Renal pelvis (tissue), 12 donors: ENCODE data around the gene CCM2L. TPM values are rescaled to one million over a fixed set of nuclear protein-coding genes. Genes with fewer than 3 reads are reported as not detected.

Experiments used
- DNase-seq: peaks from one replicate; pipeline ENCODE4 v3.0.0-alpha.2; 2013
- long read RNA-seq, 16 experiments: transcript quantifications; one replicate each; lab custom pipeline, GENCODE V29; 2026
- polyA plus RNA-seq, 3 donors: library from polyadenylated mRNA; unstranded; fragments of 120-200 nt; gene quantifications; one replicate each; pipeline ENCODE4 v1.2.1, GENCODE V29; 2013; ENCODE audit not compliant: insufficient read length in 3 of 3

CCM2L gene
- polyA plus RNA-seq = 1 to 10 TPM; 7.0 to 9.2 (median 8.4) TPM
- long read RNA-seq, donor 1, partial matches to known transcripts = 0 of 1 reads
- long read RNA-seq, donor 1, other reads (novel, unspliced or antisense) = 0 of 1 reads
- long read RNA-seq, donor 2, partial matches to known transcripts = 0 of 1 reads
- long read RNA-seq, donor 2, other reads (novel, unspliced or antisense) = 0 of 1 reads
- long read RNA-seq, donor 3, partial matches to known transcripts = 0 of 1 reads
- long read RNA-seq, donor 3, other reads (novel, unspliced or antisense) = 0 of 1 reads
- long read RNA-seq, donor 4, partial matches to known transcripts = 0 of 1 reads
- long read RNA-seq, donor 4, other reads (novel, unspliced or antisense) = 0 of 1 reads
- long read RNA-seq, donor 5 = 0 reads
- long read RNA-seq, donor 6, partial matches to known transcripts = 0 of 1 reads
- long read RNA-seq, donor 6, other reads (novel, unspliced or antisense) = 0 of 1 reads
- long read RNA-seq, donor 7, partial matches to known transcripts = 0 of 6 reads
- long read RNA-seq, donor 7, other reads (novel, unspliced or antisense) = 5 of 6 reads
- long read RNA-seq, donor 8 = 0 reads
- long read RNA-seq, donor 9 = 0 reads
- long read RNA-seq, donor 10 = 0 reads
- long read RNA-seq, donor 11 = 0 reads
- long read RNA-seq, donor 12, partial matches to known transcripts = 0 of 2 reads
- long read RNA-seq, donor 12, other reads (novel, unspliced or antisense) = 0 of 2 reads
- long read RNA-seq, donor 13 = 0 reads
- long read RNA-seq, donor 14, partial matches to known transcripts = 0 of 1 reads
- long read RNA-seq, donor 14, other reads (novel, unspliced or antisense) = 0 of 1 reads
- long read RNA-seq, donor 15 = 0 reads
- long read RNA-seq, donor 16 = 0 reads

DNA sequence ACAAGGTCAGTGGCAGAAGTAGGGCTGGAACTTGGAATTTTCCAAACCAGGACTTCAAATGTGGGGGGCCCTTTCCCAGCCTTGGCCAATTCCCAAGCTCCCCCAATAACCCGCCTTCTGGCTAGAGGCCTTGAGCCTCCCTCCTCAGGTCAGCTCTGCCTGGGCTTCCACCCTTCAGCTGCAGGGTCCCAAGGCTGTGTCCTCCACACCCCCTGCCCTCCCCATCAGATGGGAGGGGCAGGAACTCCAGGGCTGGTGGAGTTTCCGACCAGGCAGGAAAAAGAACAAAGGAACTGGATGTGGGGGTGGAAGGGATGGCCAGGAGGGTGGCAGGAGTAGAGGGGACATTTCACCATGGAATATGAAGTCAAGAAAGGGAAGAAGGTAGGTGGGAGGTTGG lies at the start of gene CCM2L:
CCM2L (plus strand) TSS at position 338 of the 400 bp plus-strand sequence; CDS start at position 355, 17 bp downstream.
- no peak for DNase-seq

DNA sequence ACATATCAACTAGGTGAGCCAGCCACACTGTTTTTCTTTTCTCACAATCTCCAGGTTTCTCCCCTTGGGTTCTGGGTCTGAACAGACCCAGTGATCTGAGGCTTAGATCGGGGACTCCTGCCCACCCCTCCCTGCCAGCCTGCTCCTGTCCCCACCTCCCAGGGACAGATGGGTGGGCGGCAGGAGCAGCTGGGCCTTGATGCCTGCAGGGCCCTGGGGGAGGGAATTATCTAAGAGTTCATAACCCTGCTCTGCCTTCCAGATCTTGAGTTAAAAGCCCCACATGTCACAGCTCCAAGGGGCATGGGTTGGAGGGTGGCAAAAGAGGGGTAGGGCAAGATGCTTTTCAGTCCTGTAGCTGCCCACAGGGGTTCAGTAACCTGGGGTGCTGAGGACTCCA lies 47.5 kb upstream of the CCM2L start:
- DNase-seq = no peak

DNA sequence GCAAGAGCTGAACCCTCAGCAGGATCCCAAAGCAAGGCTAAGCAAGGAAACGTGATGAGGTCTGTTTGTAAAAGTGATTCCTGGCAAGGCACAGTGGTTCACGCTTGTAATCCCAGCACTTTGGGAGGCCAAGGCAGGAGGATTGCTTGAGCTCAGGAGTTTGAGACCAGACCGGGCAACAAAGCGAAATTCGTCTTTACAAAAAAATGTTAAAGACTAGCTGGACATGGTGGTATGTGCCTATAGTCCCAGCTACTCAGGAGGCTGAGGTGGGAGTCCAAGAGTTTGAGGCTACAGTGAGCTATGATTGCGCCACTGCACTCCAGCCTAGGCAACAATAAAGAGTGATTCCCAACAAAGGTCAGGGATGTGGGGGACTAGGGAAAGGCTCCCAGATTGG lies 46.3 kb upstream of the CCM2L start:
- DNase-seq = no peak

DNA sequence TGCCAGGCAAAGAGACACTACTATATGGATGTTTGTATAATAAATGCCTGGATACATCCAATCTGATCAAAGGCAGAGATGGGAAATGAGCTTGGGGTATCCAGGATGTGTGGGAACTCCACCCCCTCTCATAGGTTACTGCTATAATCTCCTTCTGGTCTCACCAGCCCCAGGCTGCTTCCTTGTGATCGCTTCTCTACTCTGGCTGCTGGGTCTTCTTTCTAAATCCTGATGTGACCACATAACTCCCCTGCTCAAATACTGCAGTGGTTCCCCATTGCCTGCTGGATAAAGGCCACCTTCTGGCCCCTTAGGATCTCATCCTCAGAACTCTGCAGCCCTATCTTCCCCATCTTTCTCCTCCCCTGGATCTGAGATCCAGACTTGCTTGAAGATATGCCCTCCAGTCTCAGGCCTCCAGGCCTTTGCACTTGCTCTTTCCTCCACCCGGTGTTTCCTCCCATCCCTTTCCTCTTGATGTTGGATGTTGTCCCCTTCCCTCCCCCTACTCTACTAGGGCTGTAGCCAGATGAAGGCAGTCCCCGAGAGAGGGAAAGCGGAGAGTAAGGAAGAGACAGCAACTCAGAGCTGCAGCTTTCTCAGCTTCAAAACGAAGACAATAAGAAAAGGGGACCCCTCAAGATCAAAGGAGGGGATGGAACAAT lies 43.1 kb upstream of the CCM2L start:
- DNase-seq = no peak

DNA sequence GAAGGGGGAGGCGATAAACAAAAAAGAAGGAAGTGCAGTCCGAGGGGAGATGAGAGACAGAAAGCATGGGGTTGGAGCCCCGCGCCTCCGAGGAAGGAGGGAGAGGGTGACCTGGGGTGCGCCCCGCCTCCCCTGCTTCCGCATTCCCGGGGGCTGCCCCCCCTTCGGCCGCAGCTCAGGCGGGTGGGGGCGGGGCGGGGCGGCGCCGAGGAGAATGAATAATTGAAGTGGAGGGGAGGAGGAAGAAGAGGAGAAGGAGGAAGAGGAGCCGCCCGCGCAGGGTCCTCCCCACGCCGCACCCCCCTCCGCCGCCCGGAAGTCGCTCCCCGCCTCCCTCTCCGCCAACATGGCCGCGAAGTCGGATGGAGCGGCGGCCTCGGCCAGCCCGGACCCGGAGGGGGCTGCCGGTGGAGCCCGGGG lies 42.4 kb upstream of the CCM2L start, which contains the start of gene XKR7:
XKR7 (plus strand) TSS at position 322 of the 420 bp plus-strand sequence; CDS start at position 347, 25 bp downstream.
- DNase-seq = no peak

DNA sequence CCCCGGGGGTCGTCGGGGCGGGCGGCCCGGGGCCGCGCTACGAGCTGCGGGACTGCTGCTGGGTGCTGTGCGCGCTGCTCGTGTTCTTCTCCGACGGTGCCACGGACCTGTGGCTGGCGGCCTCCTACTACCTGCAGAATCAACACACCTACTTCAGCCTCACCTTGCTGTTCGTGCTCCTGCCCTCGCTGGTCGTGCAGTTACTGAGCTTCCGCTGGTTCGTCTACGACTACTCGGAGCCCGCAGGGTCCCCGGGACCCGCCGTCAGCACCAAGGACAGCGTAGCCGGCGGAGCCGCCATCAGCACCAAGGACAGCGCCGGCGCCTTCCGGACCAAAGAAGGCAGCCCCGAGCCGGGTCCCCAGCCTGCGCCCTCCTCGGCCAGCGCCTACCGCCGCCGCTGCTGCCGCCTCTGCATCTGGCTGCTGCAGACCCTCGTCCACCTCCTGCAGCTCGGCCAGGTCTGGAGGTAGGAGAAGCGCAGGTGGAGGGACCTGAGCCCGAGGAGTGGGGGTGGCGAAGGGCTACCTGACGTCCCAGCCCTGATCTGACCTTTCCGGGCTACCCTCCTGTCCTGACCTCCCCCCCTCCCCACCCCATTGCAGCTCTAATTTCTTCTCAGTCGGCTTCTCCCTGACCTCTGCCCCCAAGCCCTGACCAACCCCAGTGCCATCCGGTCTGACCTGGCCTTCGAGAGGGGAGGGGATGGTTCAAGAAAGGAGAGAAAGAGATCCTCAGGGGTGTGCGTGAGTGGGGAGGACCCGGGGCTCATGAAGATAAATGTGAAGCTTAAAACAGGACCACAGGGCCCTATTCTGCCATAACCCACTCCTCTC lies 41.7 kb upstream of the CCM2L start:
- DNase-seq = peak; percentile 86

DNA sequence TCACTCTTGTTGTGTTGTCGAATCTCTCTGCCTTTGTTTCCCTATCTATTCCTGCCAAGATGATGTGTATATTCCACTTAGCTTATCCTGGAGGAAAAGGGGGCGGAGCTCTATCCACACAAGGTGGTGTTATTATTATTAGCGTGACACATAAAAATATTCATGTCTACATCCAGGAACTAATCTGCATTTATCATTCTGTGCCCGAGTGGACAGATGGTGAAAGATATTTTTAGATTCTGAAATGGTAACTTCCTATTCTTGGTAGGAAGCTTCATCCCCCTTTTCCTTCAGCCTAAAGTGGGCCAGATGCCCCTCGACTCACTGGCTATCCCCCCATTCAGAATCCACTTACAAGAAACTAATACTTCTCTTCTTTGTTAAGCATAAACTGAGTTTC lies 40.2 kb upstream of the CCM2L start:
- DNase-seq = no peak

DNA sequence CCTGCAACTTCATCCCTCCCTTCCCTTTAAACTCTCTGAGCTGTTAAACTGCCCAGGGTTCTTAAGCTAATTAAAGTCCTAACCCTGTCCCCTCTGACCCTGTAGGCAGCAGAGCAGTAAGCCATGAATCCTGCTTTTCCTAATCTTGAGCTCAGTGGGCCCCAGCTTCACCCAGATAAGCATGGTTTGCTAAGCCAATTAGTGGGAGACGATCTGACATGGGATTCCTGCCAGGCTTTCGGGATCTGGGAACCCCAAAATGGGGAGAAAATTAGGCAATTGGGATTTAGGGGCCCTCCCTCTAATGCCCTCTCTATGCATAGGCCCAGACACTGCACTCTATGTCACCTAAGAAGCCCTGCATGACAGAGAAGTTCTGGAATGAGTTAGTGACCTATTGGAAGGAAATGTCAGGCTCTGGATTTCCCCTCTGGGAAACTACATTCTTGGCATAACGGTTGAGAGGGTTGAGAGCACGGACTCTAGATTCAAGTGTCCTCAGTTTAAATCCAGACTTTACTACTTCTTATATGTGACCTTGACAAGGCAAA lies 37.7 kb upstream of the CCM2L start:
- DNase-seq = peak; percentile 70

DNA sequence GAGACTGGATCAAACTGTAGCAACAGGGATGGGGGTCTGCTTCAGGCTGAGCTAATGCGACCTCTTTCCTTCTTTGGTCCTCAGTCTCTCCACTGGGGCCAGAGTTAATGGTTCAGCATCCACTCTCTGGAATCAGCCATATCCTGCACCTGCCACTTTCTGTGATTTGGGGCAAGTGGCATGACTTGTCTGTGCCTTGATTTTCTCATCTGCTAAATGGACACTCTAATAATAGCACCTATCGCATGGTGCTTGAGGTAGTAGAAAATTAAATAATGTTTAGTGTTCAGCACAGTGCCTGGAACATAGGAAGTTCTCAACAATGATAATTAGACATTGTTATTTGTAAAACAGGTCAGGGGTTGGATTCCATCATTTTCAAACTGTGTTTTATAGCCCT lies 35.9 kb upstream of the CCM2L start:
- no peak for DNase-seq

DNA sequence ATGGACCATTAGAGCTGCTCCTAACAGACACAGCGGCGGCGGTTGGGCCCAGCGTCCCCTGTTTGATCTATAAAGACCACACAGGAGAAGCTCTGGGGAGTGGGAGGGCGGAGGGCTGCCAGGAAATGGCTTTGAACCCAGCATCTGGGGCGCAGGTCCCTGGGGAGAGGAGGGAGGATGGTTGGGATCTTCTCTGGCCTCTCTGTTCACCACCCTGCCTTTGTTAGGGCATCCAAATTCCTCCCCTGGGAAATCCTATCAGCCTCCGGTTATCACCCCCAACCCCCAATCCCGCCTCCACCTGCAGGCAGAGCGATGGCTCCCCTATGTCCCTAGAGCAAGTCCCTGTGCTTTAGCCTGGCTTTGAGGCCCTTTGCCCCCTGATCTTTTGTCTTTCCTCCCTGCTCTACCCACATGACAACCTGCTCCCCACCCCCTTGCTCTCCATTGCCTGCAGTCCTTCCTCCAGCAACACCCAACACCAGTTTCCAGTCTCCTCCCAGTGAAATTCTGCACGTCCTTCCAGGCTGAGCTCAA lies 35.2 kb upstream of the CCM2L start:
- peak; percentile 78 for DNase-seq

DNA sequence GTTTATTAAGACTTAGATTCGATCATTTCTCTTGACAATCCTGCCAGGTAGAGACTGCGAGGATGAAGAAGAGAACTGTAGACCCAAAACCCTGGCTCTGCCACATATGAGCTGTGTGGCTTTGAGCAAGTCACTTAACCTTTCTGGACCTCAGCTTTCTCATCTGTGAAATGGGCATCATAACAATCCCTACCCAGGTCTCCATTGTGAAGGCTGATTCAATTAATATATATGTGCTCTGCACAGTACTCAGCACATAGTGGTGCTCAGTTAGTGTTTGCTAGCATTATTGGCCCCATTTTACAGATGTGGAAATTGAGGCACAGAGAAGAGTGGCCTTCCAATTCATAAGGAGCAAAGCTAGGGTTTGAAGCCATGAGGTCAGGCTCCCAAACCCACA lies 34.4 kb upstream of the CCM2L start:
- no peak for DNase-seq

DNA sequence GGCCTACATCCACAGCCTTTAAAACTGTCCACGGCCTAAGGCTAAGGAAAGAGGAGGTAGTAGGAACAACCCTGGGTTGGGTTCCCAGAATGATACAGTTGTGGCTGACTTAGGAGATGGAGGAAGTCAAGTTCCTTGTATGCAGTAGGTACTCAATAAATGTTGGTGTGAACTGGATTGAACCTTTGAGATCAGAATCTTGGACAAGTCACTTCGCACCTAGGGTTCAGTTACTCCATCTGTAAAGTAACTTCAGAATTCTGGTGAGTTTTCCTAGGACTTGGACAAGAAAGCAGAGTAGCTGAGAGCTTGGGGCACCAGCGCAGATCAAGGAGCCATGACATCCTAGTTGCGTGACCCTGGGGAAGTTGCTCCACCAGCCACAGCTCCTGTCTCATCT lies 33.2 kb upstream of the CCM2L start:
- no peak for DNase-seq

DNA sequence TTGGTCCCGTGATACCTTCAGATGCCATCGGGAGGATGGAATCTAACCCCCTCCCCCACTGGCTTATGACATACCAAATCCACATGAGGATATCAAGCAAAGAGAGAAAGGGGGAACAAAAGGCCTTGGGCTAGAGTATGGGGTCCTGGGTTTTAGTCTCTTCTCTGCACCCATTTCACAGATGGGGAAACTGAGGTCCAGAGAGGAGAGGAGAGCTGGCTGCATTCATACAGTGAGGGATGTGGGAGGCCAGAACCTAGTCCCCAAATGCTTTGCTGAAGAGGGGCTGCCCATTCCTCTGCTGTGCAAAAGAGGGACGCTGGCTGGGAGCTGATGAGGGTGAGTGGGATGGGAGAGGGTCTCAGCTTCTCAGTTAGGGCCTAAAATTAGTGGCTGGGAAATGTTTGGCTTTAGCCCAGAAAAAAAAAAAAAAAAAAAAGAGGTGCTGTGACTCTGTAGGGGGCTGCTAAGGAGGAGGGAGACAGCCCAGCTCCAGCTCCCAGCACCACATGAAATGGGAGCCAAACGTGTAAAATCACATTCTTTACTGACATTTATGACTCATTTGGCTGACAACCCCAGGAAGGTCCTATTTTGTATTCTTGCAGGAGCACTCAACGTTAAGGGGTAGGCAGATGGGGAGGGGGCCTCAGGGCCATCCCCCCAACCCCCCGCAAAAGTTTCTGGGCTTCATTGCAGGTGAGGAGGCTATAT lies 30.4 kb upstream of the CCM2L start:
- no peak for DNase-seq

DNA sequence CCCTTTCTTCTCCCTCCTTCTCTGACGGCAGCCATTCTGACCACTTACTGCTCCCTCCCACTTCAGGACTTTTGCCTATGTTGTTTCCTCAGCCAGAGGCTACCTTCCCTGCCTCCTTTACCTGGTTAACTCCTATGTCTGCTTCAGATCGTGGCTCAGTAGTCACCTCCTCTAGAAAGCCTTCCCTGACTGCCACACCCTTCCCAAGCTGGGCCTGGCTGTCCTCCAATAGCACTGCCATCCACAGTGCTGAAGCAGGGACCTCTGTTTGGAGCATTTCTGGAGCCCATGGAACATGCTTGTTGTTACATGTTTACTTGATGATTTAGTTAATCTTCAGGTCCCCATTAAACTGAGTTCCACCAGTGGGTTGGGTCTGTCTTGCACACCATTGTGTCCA lies 28.5 kb upstream of the CCM2L start:
- DNase-seq = no peak

DNA sequence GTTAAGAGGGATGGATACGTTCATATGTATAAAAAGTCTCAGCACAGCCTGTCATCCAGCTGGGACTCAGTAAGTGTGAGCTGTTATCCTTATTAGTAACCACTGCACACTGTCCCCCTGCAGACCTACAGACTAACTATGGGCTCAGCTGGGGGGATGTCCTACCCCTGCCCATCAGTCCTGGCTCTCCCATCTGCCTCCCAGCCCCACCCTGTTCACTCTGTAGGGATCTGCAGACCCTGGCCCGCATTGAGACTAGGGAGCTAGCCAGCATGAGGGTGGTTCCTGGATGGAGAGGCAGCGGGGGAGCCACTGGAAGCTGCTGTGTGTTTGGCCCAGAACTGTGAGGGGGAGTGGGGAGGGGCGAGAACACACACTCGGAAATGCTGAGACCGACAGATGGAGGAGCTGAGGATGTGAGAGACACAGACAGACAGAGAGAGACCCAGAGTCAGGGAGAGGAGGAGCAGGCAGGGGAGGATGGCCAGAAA lies 25.2 kb upstream of the CCM2L start:
- DNase-seq = no peak

DNA sequence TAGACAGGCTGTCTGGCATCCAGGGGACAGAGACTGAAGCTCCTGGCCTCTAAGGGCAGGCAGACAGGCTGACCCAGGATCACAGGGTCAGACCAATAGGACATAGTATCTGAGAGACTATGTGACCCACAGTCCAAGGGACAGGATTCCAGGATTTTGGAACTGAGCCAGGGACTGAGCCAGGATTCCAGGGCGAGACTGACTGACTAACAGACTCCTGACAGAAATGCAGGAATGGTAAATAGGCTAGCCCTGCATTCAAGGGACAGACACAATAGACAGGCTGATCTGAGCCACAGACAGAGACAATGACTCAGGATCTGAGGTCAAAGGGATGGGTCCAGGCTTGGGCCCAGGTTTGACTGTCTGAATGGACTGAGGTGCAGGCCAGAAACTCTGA lies 22.5 kb upstream of the CCM2L start:
- DNase-seq = no peak

DNA sequence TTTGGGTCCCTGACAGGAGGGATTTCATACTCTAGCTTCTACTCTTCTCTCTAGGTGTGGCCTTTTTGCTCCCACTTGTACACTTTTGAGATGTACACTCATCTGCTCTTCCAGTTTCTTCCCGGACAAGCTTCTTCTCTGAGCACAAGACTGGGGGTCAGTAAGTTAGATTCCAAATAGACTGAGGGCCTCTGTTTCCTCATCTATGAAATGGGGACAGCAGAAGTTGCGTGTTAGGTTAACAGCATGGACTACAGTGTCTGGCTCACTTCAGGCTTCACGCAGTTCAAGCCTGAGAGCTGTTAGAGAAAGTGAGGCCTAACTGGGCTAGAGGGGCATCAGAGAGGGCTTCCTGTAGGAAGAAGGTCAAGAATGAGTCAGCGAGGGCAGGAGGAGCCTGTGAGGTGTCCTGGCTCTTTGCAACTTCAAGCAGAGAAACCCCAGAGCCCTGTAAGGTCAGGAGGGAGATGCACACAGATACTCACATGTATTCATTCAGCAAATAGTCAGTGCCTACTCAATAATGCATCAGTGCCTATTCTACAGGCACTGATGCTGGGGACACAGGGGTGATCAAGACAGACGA lies 21.7 kb upstream of the CCM2L start:
- no peak for DNase-seq

DNA sequence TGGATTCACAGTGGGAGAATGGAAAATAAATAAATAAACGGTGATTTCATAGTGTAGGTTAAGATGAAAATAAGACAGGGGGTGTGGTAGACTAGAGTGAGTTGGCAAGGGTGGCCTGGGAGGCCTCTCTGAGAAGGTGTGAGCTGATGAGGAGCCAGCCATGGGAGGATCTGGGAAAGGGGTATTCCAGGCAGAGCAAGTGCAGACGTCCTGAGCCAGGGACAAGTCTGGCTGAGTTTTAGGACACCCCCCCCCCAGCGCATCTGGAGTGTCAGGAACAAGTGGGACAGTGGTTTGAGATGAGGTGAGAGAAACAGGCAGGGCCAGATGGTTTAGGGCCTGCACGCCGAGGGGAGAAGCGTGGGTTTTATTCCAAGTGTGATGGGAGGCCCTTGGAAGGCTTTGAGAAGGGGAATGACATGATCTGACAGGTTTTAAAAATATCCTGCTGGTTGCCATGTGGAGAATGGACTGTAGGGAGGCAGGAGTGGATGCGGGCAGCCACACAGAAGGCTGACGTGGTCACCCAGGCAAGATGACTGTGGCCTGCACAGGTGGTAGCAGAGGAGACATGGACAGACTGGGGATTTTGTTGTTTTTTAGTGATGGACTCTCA lies 21.1 kb upstream of the CCM2L start:
- no peak for DNase-seq
